GM21529 (cell line): ENCODE data around the gene SELENOK.
"Not testable (repeated sequence)": the region's sequence is repeated elsewhere in the genome, so short reads cannot be mapped to it uniquely, and the experiment has no call there.

Experiments
- ATAC-seq: cut with Tn5 transposase; IDR thresholded peaks from one replicate; pipeline ENCODE4 v1.9.1; 2021; ENCODE audit not compliant: unreplicated experiment

The SELENOK gene

DNA sequence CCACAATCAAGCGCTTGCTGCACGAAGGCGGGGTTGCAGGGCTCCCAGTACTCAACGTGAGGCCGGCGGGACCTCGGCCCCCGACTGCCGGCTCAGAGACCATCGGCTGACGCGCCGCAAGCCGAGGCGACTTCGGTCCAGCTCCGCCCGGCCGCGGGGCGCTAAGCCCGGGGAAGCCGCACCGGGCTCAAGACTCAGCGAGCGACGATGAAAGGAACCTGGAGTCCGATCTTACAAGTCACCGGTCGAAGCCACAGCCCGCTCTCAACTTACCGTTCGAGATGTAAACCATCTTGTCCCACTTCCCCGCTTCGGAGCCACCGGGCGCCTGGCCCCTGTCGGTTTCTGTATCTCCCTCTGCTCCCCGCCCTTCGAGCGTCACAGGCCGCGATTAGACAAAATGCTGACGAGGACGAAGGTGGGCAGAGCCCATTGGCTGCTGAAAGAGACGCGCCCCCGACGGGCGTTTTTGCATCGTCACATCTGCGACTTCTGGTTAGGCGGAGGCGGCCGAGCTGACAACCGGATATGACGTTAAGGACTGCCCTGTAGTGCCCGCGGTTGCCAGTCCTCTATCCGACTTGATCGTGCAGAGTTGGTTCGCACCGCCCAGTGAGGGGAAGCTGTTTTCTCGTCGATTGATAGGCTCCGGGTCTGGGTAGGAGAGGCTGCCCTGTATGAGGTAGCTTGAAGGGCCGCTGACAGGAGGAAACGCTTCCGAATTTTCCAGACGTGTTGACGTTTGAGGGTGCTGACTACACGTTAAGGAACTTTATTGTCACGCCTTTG lies at the start of gene SELENOK:
SELENOK (minus strand) TSS at position 363 of the 789 bp plus-strand sequence.
- ATAC-seq, result peak; percentile 95

DNA sequence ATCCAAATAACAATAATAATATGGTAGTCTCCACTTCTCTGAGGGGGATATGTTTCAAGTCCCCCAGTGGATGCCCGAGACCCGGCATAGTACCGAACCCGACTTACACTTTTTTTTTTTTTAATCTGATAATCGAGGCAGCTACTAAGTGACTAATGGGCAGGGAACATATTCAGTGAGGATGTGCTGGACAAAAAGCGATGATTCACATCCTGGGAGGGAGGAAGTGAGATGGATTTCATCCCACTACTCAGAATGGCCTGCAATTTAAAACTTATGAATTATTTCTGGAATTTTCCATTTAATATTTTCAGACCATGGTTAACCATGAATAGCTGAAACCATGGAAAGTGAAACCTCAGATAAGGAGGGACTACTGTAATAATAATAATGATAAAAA lies 49.5 kb upstream of the SELENOK start:
- no peak for ATAC-seq

DNA sequence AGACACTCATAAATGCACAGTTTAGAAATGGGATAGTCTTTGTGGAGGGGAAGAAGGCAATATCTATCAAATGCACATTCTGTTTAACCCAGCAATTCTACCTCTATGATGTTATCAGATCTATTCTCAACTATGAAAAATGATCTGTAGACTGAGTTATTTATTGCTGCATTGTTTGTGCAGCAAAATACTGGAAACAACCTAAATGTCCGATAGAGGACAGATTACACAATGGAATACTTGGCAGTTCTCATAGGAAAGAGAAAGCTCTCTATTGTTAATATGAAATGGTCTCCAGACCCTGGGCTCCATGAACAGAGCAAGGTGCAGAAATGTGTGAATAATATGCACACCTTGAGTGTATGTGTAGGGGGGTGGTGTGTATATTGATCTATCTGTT lies 49.0 kb upstream of the SELENOK start:
- ATAC-seq, result no peak

DNA sequence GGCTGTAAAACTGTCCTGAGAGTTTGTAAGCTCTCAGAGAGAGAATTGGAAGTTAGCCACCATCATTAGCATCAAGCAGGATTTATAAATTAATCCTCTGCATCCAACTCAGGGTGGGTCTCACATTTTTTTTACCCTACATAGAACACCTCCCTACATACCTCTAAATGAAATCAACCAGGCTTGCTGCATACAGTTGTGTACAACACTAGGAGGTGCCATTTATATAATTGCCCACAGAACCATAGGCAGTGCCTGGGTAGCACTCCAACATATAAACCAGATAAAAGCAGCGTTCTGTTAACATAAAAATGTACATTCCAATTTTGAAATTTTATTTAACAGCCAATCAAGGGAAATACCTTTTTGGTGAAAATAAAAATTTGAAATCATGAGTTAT lies 48.2 kb upstream of the SELENOK start:
- no peak for ATAC-seq

DNA sequence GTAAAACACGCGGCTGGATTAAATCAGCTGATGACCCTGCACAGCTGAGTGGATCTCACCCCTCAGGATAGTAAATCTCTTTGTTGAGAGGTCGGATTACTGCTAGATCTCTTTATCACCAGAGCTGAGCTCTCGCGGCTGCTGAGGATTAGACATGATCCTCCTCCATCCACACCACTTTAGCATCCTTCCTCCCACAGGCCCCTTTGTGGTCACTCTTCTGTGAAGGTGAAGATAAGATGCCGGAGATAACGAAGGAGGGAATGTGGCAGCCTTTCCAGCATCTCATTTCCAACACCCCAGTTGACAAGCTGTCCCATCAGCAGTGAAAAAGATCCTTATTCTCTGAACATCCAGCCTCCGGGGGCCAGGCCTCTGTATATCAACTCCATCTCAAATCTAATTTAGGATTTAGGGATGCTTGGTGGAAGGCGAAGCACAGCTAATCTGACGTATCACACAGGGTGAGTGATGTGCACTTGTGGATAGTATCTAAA lies 47.5 kb upstream of the SELENOK start:
- ATAC-seq, result no peak

DNA sequence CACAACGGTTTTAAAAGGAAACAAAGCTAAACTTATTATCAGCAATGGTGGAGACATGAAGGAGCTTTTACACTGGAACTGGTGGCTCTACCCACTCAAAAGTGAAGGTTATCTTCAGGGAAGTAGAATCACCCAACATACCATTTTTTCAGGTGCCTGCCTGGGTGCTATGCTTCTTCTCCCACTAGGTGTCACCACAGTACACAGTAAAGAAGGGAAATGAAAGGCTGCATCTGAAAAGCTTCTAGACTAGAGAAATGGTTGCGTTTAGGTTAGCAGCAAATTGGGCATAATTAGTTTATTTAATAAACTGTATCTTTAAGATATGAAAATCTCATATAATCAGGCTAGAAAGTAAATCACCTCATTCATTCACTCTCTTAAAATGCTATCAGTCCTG lies 47.0 kb upstream of the SELENOK start:
- peak; percentile 76 for ATAC-seq

DNA sequence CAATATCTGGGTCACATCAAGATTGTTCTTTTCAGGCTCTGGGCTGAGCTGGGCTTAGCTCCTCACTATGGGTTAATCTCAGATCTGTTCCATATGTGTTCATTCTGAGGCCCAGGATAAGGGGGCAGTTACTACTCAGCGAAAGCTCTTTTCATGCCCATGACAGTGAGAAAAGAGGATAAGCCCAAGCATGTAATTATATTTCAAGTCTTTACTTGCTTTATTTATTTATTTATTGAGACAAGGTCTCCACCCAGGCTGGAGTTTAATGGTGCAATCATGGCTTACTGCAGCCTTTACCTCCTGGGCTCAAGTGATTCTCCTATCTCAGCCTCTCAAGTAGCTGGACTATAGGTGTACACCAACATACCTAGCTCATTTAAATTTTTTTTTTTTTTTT lies 44.7 kb upstream of the SELENOK start:
- ATAC-seq, result no peak

DNA sequence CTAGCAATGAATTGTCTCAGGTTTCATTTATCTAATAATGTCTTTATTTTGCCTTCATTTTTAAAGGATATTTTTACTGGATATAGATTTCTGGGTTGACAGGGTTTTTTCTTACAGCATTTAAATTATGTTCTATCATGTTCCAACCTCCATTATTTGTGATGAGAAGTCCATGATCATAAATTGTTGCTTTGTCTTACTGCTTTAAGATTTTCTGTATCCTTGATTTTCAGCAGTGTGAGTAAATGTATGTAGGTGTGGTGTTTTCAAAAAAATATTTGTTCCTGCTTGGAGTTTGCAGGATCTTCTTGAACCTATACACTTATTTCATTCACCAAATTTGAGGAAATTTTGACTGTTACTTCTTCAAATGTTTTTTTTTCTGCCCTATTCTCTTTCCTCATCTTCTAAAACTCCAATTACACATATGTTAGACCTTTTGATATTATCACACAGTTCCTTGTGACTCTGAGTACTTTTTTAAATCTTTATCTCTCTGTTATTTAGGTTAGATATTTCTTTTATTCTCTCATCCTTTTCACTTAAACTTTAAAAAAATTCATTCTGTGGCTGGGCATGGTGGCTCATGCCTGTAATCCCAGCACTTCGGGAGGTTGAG lies 43.7 kb upstream of the SELENOK start:
- no peak for ATAC-seq

DNA sequence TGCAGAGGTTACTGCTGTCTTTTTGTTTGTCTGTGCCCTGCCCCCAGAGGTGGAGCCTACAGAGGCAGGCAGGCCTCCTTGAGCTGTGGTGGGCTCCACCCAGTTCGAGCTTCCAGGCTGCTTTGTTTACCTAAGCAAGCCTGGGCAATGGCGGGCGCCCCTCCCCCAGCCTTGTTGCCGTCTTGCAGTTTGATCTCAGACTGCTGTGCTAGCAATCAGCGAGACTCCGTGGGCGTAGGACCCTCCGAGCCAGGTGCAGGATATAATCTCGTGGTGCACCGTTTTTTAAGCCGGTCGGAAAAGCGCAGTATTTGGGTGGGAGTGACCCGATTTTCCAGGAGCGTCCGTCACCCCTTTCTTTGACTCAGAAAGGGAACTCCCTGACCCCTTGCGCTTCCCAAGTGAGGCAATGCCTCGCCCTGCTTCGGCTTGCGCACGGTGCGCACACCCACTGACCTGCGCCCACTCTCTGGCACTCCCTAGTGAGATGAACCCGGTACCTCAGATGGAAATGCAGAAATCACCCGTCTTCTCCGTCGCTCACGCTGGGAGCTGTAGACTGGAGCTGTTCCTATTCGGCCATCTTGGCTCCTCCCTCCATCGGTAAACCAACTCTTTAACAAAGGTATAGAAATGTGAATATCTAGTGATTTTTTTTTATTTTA lies 35.7 kb upstream of the SELENOK start:
- not testable (repeated sequence) for ATAC-seq

DNA sequence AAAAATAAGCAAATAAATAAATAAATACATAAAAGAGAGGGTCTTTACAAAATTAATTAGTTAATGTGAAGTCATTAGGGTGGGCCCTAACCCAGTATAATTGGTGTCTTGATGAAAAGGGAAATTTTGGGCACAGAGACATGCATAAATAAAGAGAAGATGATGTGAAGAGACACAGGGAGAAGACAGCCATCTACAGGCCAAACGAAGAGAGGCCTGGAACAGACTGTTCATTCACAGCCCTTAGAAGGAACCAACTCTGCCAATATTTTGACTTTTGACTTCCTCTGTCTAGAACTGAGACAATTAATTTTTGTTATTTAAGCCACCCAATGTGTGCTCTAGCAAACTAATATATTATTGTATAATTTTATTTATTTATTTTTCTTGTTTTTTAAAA lies 29.6 kb upstream of the SELENOK start:
- ATAC-seq, result no peak

DNA sequence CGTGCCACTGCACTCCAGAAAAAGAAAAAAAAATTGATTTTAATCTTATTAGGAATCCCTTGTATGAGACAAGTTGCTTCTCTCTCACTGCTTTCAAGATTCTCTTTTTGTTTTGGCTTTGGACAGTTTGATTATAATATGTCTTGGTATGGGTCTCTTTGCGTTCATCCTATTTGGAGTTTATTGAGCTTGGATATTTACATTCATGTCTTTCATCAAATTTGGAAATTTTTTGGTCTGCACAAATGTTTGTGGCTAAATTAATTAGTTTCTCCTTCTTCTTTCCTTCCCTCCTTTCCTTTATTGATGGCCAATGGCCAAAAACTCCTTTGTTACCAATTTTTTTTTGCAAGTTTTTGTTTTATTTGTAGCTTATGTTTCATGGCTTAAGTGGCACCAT lies 28.1 kb upstream of the SELENOK start:
- ATAC-seq, result no peak

DNA sequence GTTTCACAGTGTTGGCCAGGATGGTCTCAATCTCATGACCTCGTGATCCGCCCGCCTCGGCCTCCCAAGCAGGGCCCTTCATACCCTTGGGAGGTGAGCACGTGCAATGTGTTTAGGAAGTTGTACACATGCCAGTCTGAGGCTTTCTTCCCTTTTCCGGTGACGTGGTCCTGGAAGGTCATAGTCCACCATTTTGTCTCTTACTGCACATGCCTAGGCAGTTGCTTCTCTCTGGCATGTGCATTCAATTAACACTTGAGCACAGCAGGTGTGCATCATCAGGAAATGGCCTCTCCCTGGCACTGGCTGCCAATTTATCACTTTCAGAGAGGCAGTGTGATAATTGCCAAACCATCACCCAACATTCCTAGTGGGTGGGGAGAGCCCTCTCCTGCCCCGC lies 21.7 kb upstream of the SELENOK start:
- ATAC-seq, result no peak

DNA sequence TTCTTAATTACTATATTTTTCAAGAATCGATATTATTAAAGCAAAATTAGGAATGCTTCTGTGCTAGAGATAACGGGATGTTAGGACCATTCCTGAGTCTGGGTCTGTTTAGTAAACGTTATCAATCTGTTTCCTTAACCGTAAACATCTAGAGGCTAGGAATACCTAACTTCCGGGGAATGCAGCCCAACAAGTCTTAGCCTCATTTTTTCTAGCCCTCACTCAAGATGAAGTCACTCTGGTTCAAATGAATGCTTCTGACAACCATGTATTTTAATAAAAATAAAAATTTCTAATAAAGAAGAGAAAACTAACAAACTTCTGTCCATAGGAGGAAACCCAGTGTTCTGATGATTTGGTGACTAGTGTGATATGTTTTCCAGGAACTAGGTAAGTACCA lies 11.1 kb upstream of the SELENOK start:
- no peak for ATAC-seq

DNA sequence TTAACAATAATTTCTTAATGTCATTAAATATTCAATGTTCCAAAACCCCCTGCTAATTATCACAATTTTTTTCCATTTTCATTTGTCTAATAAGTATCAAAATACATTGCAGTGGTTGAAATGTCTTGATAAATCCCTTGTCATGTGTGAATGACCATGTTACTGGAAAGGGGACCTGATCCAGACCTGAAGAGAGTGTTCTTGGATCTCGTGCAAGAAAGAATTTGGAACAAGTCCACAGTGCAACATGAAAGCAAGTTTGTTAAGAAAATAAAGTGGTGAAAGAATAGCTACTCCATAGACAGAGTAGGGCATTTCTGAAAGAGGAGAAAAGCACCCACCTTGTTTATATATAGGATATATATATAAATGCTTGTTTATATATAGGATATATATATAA lies 10.4 kb upstream of the SELENOK start:
- ATAC-seq, result no peak

DNA sequence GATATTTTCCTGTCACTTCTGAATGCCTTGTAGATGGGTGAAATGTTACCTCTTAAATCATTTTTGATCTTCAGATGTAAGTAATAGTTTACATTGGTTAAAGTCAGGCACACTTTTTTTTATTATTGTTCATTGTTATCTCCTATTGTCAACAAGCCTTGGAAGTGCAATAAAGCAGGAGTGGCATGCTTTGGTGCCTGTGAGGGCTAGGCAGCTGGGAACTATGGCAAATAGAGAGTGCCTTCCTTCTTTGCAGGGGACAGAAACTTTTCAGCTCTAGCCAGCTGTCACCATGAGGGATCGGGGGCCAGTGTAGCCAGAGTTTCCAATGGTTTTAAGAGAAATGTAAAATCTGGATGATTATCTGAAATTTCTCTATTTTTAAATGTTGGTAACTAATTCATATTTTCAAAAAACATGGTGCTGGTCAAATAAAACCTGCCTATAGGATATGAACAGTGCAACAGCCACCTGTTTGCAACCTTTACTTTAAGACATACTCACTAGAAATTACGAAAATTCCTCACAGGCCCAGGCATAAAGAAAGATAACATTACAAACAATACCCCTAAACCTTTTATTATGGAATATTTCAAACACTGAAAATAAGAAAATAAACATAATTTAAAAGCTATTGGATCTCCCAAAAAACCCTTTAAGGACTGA lies 9.1 kb upstream of the SELENOK start:
- ATAC-seq, result no peak

DNA sequence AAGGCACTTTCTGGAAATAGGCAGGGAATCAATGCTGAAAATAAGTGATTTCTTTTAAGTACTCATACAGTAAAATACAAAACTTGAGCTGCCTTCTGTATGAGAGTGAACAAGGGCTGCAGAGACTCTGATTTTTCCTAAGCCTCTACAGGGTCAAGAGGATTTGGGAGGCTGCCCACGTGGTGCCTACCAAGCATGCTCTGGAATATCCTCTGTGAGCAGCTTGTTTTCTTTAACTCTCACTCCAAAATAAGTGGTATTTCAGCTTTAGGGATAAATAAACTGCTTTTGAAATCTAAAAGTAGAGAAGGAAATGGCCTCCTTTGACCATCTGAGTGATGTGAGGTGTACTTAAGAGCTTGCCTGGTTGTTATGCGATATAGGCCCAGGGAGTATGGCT lies 8.1 kb upstream of the SELENOK start:
- ATAC-seq, result no peak

DNA sequence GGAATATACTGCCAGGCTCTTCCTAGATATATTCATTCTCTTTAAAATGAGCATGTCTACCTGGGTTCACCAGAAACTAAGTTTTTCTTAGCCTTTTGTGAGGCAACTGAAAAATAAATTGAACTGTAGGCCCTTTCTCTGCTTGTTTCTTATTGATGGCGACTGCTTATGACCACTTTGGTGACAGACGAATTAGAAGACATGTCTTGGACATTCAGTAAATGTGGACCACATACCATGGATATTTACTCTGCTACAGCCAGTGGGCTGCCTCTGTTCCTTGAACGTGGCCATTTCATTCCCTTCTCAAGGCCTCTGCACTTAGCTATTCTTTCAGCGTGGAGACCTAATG lies 603 bp upstream of the SELENOK start:
- no peak for ATAC-seq

DNA sequence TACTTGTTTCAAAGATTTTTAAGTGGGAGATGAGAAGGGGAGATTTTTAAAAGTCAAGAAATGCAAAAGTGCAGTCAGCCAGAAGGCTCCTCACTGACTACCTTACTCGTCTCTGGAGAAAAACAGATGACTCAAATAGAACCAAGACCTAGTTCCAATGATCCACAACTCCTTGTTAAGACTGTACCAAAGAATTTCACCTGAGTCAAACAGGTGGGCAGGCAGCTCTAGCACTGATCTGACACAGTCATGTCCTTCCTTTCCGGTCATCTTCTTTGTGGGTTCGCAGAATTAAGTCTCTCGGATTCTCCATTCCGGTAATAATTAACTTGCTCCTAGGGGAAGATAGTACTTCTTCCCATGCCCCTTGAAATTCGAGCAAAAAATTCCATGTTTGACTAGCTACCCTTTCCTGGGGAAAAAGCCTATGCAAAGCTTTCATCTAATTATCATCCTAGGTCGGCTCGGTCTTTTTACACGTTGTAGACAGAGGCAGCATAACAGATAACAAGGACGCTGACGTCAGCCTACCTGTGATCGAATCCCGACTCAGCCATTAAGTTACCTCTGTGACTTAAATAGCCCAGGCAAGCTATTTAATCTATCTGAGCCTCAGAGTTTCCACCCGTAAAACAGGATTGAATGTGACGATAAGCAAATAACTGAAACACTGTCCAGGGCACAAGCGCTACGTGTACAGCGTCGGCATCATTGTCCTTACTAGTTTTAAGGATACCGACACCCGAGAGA lies 758 bp downstream of the SELENOK start:
- ATAC-seq, result no peak

DNA sequence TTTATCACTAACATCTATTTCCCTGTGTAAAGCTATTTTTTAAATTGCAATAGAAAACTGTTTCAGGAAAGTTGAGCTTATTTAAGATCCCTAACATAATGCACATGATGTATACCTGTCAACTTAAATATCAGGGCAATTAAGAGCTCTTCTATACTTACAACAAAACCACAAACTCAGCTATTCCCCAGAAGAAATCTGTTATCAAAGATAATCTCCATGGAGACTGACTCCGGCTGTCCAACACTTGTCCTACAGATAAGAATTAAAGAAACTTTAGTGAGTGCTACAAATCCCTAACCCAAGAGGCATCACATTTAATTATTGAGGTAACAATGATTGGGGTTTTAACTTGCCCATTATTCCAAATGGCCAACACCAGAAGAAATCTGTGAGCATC lies 3.4 kb downstream of the SELENOK start:
- ATAC-seq, result no peak

DNA sequence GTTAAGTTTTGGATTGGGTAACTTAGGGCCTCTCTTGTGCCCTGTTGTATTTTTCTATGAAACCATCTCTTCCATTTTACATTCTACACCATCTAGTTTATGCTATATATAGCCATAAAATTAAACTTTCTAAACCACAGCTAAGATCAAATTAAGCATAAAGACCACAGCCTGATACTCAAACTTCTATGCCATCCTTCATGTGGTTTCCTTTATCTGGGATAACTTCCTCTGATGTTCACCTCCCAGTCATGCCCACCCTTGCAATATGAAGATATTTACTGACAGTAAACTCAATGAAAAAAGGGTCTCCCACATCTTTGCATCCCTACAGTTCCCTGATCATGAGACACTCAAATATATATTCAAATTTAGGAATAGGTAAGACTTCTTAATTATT lies 4.2 kb downstream of the SELENOK start:
- no peak for ATAC-seq

DNA sequence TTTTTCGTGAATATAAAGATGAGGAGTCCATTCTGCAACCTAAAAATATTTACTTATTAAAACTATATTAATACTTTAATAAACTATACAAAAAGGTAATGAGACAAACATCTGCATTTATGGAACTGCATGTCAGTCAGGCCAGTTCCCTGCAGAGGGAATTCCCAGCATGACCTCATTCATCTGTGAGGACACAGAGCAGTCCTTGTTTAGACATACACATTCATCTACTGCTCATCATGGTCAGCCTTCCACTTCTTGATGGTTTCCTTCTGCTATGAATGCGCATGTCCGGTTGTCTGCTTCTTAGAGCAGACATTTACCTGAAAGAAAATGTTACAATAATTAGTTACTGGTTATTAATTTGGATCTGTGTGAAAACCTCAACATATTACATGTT lies 6.4 kb downstream of the SELENOK start:
- ATAC-seq, result no peak
